HG03135 (cell line): ENCODE data around the gene GZMM.

ENCODE experiments used
- ATAC-seq: cut with Tn5 transposase; IDR thresholded peaks from one replicate; pipeline ENCODE4 v1.9.1; 2021; ENCODE audit warnings: mild to moderate bottlenecking, moderate library complexity; ENCODE audit not compliant: unreplicated experiment

The GZMM gene

DNA sequence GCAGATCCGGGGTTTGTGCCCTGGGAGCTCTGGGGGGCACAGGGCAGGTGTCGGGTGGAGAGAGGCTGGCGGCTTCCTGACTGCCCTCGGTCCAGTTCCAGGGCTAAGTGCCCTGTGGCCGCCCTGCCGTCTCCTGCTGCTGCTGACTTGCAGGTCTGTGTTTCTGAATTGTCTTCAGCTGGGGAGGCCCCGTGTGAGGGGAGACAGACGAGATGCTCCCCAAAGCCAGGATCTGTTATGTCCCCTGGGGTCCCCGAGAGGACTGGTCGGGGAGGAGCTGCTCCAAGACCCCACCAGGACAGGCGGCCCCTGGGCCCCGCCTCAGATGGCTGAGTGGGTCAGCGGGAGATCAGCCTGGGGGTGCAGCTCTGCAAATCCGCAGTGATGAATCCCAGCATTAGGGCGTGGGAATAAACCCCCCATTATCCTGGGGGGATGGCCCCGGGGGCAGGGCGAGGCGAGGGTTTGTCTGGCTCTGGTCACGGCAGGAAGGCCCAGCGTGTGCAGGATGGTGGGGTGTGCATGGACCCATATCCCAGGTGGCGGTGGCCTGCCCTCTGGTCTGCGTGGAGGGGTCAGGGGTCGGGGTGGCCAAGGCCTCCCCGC is 50.5 kb downstream of the GZMM start:
- no peak for ATAC-seq

GRCh38 chr19:595326-596262 is 51.7 kb downstream of the GZMM start:
- ATAC-seq, result no peak

- ATAC-seq, result no peak
Measured at GRCh38 chr19:596263-596655, 52.4 kb downstream of the GZMM start.

DNA sequence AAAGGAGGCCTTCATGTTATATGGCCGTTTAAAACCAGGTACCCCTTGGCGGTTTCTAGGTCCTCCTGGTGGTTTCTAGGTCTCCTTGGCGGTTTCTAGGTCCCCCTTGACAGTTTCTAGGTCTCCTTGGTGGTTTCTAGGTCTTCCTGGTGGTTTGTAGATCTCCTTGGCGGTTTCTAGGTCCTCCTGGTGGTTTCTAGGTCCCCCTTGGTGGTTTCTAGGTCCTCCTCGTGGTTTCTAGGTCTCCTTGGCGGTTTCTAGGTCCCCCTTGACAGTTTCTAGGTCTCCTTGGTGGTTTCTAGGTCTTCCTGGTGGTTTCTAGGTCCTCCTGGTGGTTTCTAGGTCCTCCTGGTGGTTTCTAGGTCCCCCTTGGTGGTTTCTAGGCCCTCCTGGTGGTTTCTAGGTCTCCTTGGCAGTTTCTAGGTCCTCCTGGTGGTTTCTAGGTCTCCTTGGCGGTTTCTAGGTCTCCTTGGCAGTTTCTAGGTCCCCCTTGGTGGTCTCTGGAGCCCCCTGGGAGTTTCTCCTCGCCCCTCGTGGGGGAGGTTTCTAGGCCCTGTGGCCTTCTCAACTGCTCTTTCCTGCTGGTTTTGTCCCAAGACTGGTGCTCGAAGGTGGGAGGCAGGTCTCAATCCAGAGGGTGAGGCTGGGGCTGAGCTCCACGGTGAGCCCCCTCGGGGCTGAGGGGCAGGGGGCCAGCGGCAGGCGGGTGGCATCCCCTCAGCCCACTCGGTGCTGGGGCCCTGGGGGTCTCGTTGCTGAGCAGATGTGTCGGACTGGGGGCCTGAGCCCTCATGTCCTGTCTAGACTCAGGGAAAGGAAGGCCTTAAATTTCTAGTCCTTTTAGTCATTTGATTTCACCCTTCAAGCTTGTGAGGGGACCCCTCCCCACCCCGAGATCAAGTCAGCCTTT is 53.8 kb downstream of the GZMM start:
- ATAC-seq, result no peak
